ENCODE data around the gene MLLT3.

- TF ChIP-seq POLR2A (IDR thresholded peaks at IDR 0.05): no peak
- no peak for TF ChIP-seq CTCF (IDR thresholded peaks at IDR 0.05 in 4 of 5, conservative IDR thresholded peaks at IDR 0.05 in 1 of 5)
Observed at GRCh38 chr9:20463823-20464222, 158.5 kb downstream of the MLLT3 start.
